Testis (tissue), 3 donors: ENCODE measurements around the gene INTS2. TPM values are rescaled to one million over a fixed set of nuclear protein-coding genes. Genes with fewer than 3 reads are reported as not detected.

ENCODE experiments used
- DNase-seq: peaks from one replicate; pipeline ENCODE4 v3.0.0-alpha.2; 2019
- H3K27ac ChIP-seq, 2 donors: fragments of 200-600 bp; sonication (generic); one replicate each; pipeline ENCODE4 v1.5.1; 2019
- H3K27me3 ChIP-seq: fragments of 200-600 bp; sonication (generic); one replicate; pipeline ENCODE4 v1.5.1; 2019
- H3K36me3 ChIP-seq: fragments of 200-600 bp; sonication (generic); one replicate; pipeline ENCODE4 v1.5.1; 2017; ENCODE audit warnings: low read depth; ENCODE audit errors: missing control alignments
- H3K4me1 ChIP-seq: fragments of 200-600 bp; sonication (generic); one replicate; pipeline ENCODE4 v1.5.1; 2019
- H3K4me3 ChIP-seq, 2 donors: fragments of 200-600 bp; sonication (generic); one replicate each; pipeline ENCODE4 v1.5.1; 2017 to 2019
- H3K9me3 ChIP-seq: fragments of 200-600 bp; sonication (generic); one replicate; pipeline ENCODE4 v1.5.1; 2017
- POLR2A ChIP-seq: fragments of 450-650 bp; IDR thresholded peaks from one replicate; pipeline ENCODE4 v1.6.1; 2017; ENCODE audit warnings: antibody characterized with exemption, mild to moderate bottlenecking, moderate library complexity
- WGBS, 2 donors: methylation state at CpG; one replicate each; pipeline ENCODE4 v1.1.5; 2018; 5-methylcytosine and 5-hydroxymethylcytosine counted together
- intact Hi-C: fragments of 100-400 bp; cut with DNase I; formaldehyde crosslinking; loops from one replicate; pipeline ENCODE4 v1.15.1; 2023; ENCODE audit warnings: low total_unique reads
- polyA plus RNA-seq: library from polyadenylated mRNA; stranded (reverse); fragments of 350-450 nt; fragmentation: Illumina TruSeq; extraction: RNeasy Lipid Tissue Mini Kit (QIAGEN cat#74804); gene quantifications from one replicate; pipeline ENCODE4 v1.2.3, GENCODE V29; 2014; ENCODE audit warnings: low read depth, low replicate concordance; ENCODE audit not compliant: insufficient read depth
- total RNA-seq, 2 donors: library from RNA; depleted of rRNA; stranded (reverse); fragments of >200 nt; gene quantifications; one replicate each; pipeline ENCODE4 v1.2.3, GENCODE V29; 2016
- TF ChIP-seq, protein P1 (sequence below), 3 experiments: fragments of 450-650 bp in 2 of 3; fragments of 200-600 bp in 1 of 3; sonication (generic) in 1 of 3; IDR thresholded peaks; one replicate each; pipeline ENCODE4 v1.5.1; 2016 to 2019; ENCODE audit warnings: antibody characterized with exemption in 3 of 3, mild to moderate bottlenecking in 2 of 3, moderate library complexity in 1 of 3

INTS2 gene
- total and polyA plus RNA-seq, 3 donors from 2014 or later, result 9.6 to 28.1 (median 25.7) TPM

DNA sequence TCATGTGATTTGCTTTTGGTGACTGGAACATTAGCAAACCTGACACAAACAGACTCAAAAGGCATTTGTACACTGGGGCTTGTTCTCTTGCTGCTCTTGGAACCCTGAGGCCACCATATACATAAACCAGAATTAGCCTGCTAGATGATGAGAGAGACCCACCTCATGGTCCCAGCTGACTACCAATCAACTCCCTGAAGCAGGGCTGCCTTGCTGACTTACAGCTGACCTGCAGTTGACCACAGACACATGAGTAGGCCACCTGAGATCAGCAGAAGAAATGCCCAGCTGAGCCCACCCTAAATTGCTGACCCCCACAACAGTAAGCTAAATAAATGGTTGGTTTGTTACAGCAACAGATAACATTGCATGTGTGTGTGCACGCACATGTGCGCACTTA, 93.2 kb downstream of the INTS2 start:
- Histone ChIP-seq H3K4me1 (no peaks in the 10 kb centered on the region), H3K9me3 (no peaks in the 10 kb centered on the region), H3K36me3 (no peaks in the 10 kb centered on the region), H3K4me3 (no peak overlapping the region), H3K27me3 (no peaks in the 10 kb centered on the region), H3K27ac (no peak overlapping the region)
- 93 to 97% methylated on average over 2 of the region's 2 CpGs for WGBS, 2 donors
- TF ChIP-seq, protein P1, sequence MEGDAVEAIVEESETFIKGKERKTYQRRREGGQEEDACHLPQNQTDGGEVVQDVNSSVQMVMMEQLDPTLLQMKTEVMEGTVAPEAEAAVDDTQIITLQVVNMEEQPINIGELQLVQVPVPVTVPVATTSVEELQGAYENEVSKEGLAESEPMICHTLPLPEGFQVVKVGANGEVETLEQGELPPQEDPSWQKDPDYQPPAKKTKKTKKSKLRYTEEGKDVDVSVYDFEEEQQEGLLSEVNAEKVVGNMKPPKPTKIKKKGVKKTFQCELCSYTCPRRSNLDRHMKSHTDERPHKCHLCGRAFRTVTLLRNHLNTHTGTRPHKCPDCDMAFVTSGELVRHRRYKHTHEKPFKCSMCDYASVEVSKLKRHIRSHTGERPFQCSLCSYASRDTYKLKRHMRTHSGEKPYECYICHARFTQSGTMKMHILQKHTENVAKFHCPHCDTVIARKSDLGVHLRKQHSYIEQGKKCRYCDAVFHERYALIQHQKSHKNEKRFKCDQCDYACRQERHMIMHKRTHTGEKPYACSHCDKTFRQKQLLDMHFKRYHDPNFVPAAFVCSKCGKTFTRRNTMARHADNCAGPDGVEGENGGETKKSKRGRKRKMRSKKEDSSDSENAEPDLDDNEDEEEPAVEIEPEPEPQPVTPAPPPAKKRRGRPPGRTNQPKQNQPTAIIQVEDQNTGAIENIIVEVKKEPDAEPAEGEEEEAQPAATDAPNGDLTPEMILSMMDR (IDR thresholded peaks at IDR 0.05), result no peak
- TF ChIP-seq POLR2A, result no peak
- DNase-seq, result no peak
- intact Hi-C loops, result no loop called here

DNA sequence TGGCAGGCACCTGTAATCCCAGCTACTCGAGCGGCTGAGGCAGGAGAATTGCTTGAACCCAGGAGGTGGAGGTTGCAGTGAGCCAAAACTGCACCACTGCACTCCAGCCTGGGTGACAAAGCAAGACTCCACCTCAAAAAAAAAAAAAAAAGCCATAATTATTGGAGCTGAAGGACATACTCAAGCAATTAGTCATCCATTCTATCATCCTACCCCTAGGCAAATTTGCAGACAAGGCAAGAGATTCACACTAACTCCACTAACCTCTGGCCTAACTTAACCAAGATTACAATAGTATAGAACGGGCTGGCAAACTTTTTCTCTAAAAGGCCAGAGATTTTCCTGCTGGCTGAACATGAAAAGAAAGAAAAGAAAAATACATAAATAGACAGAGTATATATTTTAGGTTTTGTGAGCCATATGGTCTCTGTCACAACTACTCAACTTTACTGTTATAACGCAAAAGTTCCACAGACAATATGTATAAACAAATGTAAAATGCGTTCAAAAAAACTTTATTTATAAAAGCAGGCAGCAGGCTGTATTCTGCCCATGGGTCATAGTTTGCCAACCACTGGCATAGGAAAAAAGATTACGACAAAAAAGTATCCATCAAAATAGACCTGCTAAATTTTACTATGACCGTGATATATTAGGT, 94.1 kb downstream of the INTS2 start:
- TF ChIP-seq, protein P1 (IDR thresholded peaks at IDR 0.05), result no peak
- TF ChIP-seq POLR2A, result no peak
- no peak overlapping the region for H3K27ac ChIP-seq
- no peak overlapping the region for H3K4me3 ChIP-seq
- H3K27me3 ChIP-seq, result no peaks in the 10 kb centered on the region
- H3K4me1 ChIP-seq, result no peaks in the 10 kb centered on the region
- H3K36me3 ChIP-seq, result no peaks in the 10 kb centered on the region
- no peaks in the 10 kb centered on the region for H3K9me3 ChIP-seq
- intact Hi-C loops, result no loop called here
- 76 to 80% methylated on average over 7 of the region's 7 CpGs for WGBS, 2 donors
- DNase-seq, result no peak

DNA sequence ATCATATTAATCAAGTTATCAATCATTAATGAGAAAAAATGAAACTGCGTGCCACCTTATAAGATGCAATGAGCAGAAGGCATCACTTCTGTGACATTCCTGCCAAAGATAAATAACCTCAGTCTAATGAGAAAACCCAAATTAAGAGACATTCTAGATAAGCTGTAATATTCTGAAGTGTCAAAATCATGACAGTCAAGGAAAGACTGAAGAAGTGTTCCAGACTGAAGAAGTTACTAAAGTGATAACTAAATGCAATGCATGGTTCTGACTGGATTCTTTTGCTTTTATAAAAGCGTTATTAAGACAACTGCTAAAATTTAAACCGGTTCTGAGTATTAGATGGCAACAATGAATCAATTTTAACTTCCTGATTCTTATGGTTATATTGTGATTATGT, 95.3 kb downstream of the INTS2 start:
- WGBS, 2 donors, result 69 to 75% methylated on average over 3 of the region's 3 CpGs
- Histone ChIP-seq H3K27ac (no peak overlapping the region), H3K4me3 (no peak overlapping the region), H3K36me3 (no peaks in the 10 kb centered on the region), H3K27me3 (no peaks in the 10 kb centered on the region), H3K9me3 (no peaks in the 10 kb centered on the region), H3K4me1 (no peaks in the 10 kb centered on the region)
- DNase-seq, result no peak
- intact Hi-C loops, result no loop called here
- TF ChIP-seq, protein P1 (IDR thresholded peaks at IDR 0.05), result no peak
- no peak for TF ChIP-seq POLR2A

DNA sequence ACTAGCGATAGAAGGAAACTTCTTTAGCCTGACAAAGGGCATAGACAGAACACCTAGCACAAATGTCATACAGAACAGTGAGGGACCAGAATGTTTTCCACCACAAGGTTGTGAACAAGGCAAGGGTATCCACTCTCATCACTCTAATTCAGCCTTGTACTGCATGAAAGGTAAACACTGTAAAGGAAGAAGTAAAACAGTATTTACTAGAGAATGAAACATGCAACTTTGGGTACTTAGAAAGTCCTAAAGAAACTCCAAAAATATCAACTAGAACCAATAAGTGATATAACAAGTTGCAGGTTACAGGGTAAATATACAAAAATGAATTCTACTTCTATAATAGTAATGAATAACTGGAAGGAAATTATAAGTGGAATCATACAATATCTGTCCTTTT, 96.7 kb downstream of the INTS2 start:
- WGBS, 2 donors, result 89 to 94% methylated on average over 1 of the region's 1 CpG
- no peaks in the 10 kb centered on the region for H3K36me3 ChIP-seq
- H3K9me3 ChIP-seq, result no peaks in the 10 kb centered on the region
- DNase-seq, result no peak
- H3K27ac ChIP-seq, result no peak overlapping the region
- H3K4me3 ChIP-seq, result no peak overlapping the region
- intact Hi-C loops, result no loop called here
- no peaks in the 10 kb centered on the region for H3K27me3 ChIP-seq
- no peaks in the 10 kb centered on the region for H3K4me1 ChIP-seq
- TF ChIP-seq, protein P1 (IDR thresholded peaks at IDR 0.05), result no peak
- TF ChIP-seq POLR2A, result no peak

DNA sequence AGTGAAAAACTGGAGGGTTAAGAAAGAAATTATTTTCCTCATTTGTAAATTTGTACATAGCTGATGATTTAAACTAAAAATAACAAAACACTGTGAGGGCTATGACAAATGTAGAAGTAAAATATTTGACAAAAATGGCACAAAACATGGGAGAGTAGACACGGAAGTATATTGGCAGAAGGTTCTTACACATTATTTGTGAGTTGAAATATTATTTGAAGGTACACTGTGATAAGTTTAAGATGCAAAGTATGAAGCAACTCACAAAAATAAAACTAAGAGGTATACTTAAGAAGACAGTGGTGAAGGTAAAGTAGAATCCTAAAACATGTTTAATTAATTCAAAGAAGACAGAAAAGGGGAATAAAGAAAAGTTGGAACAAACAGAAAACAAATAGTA, 99.1 kb downstream of the INTS2 start:
- H3K27ac ChIP-seq, result no peak overlapping the region
- 97 to 98% methylated on average over 1 of the region's 1 CpG for WGBS, 2 donors
- H3K9me3 ChIP-seq, result no peaks in the 10 kb centered on the region
- TF ChIP-seq POLR2A, result no peak
- TF ChIP-seq, protein P1 (IDR thresholded peaks at IDR 0.05), result no peak
- H3K36me3 ChIP-seq, result no peaks in the 10 kb centered on the region
- no peak overlapping the region for H3K4me3 ChIP-seq
- H3K4me1 ChIP-seq, result no peaks in the 10 kb centered on the region
- no peak for DNase-seq
- H3K27me3 ChIP-seq, result no peaks in the 10 kb centered on the region
- intact Hi-C loops, result no loop called here
